AG09309 (cell line): ENCODE measurements around the gene TMEM209.

Experiments
- DNase-seq: peaks from one replicate; pipeline ENCODE4 v3.0.0-alpha.2; 2010; ENCODE audit warnings: low read depth
- H3K4me3 ChIP-seq: 2 replicates; pipeline ENCODE4 v1.5.1; 2011; ENCODE audit warnings: mild to moderate bottlenecking, low read depth, low read length, moderate library complexity; ENCODE audit not compliant: control insufficient read depth
- TF ChIP-seq, protein P1 (sequence below): IDR thresholded peaks from 2 replicates; pipeline ENCODE4 v1.5.1; 2011; ENCODE audit warnings: mild to moderate bottlenecking, low read depth, low read length, inconsistent platforms; ENCODE audit not compliant: insufficient read depth, control insufficient read depth; ENCODE audit errors: missing control alignments

The TMEM209 gene

DNA sequence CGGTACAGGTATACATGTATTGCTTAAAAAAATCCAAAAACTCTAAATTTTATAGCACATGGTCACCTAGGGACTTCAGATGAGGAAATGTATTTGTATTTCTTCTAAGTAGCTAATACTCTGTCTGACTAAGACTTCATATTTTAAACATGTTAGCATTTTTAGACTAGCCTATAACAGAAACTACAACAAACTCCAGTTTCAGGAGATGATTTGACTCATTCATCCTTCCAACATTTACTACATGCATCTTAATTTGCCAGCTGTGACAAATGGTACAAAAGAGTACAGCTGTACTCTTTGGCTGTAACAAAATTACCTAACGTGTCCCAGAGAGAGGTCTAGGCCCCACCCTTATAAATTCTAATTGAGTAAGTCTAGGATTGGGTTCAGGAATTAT is 22.2 kb downstream of the TMEM209 start:
- TF ChIP-seq, protein P1, sequence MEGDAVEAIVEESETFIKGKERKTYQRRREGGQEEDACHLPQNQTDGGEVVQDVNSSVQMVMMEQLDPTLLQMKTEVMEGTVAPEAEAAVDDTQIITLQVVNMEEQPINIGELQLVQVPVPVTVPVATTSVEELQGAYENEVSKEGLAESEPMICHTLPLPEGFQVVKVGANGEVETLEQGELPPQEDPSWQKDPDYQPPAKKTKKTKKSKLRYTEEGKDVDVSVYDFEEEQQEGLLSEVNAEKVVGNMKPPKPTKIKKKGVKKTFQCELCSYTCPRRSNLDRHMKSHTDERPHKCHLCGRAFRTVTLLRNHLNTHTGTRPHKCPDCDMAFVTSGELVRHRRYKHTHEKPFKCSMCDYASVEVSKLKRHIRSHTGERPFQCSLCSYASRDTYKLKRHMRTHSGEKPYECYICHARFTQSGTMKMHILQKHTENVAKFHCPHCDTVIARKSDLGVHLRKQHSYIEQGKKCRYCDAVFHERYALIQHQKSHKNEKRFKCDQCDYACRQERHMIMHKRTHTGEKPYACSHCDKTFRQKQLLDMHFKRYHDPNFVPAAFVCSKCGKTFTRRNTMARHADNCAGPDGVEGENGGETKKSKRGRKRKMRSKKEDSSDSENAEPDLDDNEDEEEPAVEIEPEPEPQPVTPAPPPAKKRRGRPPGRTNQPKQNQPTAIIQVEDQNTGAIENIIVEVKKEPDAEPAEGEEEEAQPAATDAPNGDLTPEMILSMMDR: no peak
- no peak overlapping the region for H3K4me3 ChIP-seq
- DNase-seq: no peak

DNA sequence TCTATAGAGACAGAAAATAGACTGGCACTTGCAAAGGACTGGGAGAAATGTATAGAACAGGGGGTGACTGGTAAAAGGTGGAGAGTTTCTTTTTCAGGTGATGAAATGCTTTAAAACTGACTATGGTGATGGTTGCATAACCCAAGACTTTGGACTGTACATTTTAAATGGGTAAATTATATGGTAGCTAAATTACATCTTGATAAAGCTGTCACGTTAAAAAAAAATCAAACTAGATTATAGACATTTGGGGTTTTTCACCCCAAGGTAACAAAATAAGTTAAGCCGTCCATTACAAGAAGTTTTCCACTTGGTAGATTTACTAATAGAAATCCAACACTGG is 24.0 kb downstream of the TMEM209 start:
- no peak for DNase-seq
- TF ChIP-seq, protein P1: no peak
- no peak overlapping the region for H3K4me3 ChIP-seq

DNA sequence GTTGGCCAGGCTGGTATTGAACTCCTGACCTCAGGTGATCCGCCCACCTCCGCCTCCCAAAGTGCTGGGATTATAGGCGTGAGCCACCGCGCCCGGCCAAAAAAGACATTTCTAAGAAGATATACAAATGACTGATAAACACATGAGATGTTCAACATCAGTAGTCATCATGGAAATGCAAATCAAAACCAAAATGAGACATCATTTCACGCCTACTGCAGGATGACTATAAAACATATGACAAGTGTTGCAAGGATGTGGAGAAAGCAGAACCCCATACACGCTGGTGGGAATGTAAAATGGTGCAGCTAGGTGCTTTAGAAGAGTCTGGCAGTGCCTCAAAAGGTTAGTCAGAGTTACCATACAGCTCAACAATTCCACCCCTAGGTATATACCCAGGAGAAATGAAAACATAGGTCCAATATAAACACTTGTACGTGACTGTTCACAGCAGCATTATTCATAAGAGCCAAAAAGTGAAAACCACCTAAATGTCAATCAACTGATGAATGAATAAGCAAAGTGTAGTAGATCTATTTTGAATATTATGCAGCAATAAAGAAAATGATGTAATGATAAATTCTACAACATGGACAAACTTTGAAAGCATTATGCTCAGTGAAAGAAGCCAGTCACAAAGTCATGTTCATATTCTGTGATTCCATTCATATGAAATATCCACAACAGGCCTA is 24.5 kb downstream of the TMEM209 start:
- H3K4me3 ChIP-seq: no peak overlapping the region
- DNase-seq: no peak
- TF ChIP-seq, protein P1: no peak

DNA sequence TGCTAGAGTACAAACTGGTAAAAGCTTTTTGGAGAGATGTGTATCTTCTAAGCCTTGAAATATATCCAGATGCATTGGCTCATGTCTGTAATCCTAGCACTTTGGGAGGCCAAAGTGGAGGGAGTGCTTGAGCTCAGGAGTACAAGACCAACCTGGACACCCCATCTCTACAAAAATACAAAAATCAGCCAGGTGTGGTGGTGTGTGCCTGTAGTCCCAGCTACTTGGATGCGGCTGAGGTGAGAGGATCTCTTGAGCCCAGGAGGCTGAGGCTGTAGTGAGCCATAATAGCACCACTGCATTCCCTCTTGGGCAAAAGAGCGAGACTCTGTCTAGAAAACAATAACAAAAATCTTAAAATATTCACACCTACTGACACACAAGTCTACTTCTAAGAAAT is 25.6 kb downstream of the TMEM209 start:
- DNase-seq: no peak
- TF ChIP-seq, protein P1: no peak
- no peak overlapping the region for H3K4me3 ChIP-seq

DNA sequence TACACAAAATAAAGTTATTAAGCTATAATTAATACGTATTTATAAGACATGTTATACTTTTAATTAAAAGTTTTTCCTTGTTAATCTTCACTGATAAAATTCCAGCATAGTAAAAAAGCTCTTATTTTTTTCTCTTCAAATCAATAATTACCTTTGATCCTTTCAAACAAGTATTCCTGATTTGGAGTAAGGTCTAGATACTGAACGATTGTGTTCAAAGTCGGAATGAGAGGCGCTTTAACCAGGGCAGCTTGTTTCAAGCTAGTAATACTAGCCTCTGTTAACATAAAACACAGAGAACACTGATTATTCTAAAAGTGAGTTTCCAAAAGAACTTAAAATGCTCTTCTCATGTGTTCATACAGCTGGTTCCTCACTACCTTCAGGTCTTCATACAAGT is 27.0 kb downstream of the TMEM209 start:
- TF ChIP-seq, protein P1: no peak
- H3K4me3 ChIP-seq: no peak overlapping the region
- DNase-seq: no peak

DNA sequence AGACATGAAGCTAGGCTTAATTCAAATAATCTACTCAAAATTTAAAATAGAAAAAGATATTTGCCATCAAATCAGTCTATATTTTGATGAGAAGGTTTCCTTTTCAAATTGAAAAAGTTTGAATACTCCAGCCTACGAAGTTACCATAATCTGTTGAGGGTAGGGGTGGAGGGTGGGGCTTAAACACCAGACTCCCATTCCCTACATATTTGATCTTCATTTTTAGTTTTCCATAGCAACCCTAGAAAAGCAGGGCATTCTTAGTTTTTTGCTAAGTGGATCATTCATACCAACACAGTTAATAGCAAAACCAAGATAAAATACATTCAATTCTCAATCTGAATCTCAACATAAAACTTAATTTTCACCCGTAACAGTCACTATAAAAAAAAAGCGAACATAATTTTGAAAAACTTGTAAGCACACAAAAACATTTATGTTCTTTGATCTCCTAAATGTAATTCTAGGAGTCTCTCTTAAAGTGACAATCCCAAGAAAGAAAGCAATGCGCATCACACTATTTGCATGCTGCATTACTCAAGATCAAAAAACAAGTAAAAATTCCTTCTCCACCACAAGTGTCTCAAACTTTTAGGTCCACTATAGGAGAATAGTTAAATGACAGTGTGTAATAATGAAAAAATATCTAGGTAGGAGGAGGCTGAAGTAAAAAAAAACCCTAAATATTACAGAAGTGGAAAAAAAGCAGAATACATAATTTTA is 30.8 kb downstream of the TMEM209 start:
- DNase-seq: no peak
- no peak overlapping the region for H3K4me3 ChIP-seq
- TF ChIP-seq, protein P1: no peak
